HepG2 (cell line): ENCODE measurements around the gene ACER2. TPM values are rescaled to one million over a fixed set of nuclear protein-coding genes. Genes with fewer than 3 reads are reported as not detected.

ENCODE experiments used
- CREB1 ChIP-seq, 2 experiments: fragments of 450-650 bp in 1 of 2; IDR thresholded peaks; 2 replicates each; pipeline ENCODE4 v1.6.1; 2016 to 2017; ENCODE audit warnings: control low read depth in 1 of 2, mild to moderate bottlenecking in 1 of 2, missing compliant biosample characterization in 1 of 2, missing genetic modification characterization in 1 of 2
- CREB3 ChIP-seq: sonication (generic); formaldehyde crosslinking; IDR thresholded peaks from 2 replicates; pipeline ENCODE4 v1.5.0; 2020; ENCODE audit warnings: missing genetic modification reagents
- CSRNP1 ChIP-seq: sonication (generic); formaldehyde crosslinking; IDR thresholded peaks from 2 replicates; pipeline ENCODE4 v1.8.1; 2023; ENCODE audit warnings: mild to moderate bottlenecking, missing genetic modification reagents
- EEA1 ChIP-seq: sonication (generic); formaldehyde crosslinking; IDR thresholded peaks from 2 replicates; pipeline ENCODE4 v1.5.1; 2020; ENCODE audit warnings: mild to moderate bottlenecking, missing genetic modification reagents, borderline replicate concordance
- EZH2 ChIP-seq: conservative IDR thresholded peaks from 2 replicates; pipeline ENCODE4 v1.6.1; 2012; ENCODE audit warnings: mild to moderate bottlenecking, low read depth, low read length, moderate library complexity
- FLYWCH1 ChIP-seq: sonication (generic); formaldehyde crosslinking; IDR thresholded peaks from 2 replicates; pipeline ENCODE4 v1.8.1; 2023; ENCODE audit warnings: mild to moderate bottlenecking, missing genetic modification reagents
- FOXP4 ChIP-seq: sonication (generic); formaldehyde crosslinking; IDR thresholded peaks from 2 replicates; pipeline ENCODE4 v1.4.0; 2020; ENCODE audit warnings: missing genetic modification reagents
- MTF1 ChIP-seq: sonication (generic); formaldehyde crosslinking; IDR thresholded peaks from 2 replicates; pipeline ENCODE4 v1.5.0; 2020; ENCODE audit warnings: missing genetic modification reagents
- NCOR1 ChIP-seq: fragments of 200-600 bp; sonication (generic); IDR thresholded peaks from 2 replicates; pipeline ENCODE4 v1.7.0; 2017; ENCODE audit warnings: antibody characterized with exemption, low read length, borderline replicate concordance
- SIN3A ChIP-seq: IDR thresholded peaks from 2 replicates; pipeline ENCODE4 v1.6.1; 2011; ENCODE audit warnings: low read depth, mild to moderate bottlenecking, control low read depth, low read length, borderline replicate concordance
- TBX3 ChIP-seq: fragments of 450-650 bp; IDR thresholded peaks from 2 replicates; pipeline ENCODE4 v1.6.1; 2017; ENCODE audit warnings: antibody characterized with exemption, mild to moderate bottlenecking, inconsistent platforms, borderline replicate concordance
- ZBTB49 ChIP-seq: sonication (generic); formaldehyde crosslinking; IDR thresholded peaks from 2 replicates; pipeline ENCODE4 v1.4.0; 2020; ENCODE audit warnings: missing genetic modification reagents, borderline replicate concordance
- ZFP62 ChIP-seq: sonication (generic); formaldehyde crosslinking; IDR thresholded peaks from 2 replicates; pipeline ENCODE4 v1.4.0; 2020; ENCODE audit warnings: missing genetic modification reagents
- ZFYVE20 ChIP-seq: sonication (generic); formaldehyde crosslinking; IDR thresholded peaks from 2 replicates; pipeline ENCODE4 v1.8.0; 2023; ENCODE audit warnings: low read depth, mild to moderate bottlenecking, moderate library complexity, missing genetic modification reagents, borderline replicate concordance
- ZNF124 ChIP-seq: sonication (generic); formaldehyde crosslinking; IDR thresholded peaks from 2 replicates; pipeline ENCODE4 v1.4.0; 2020; ENCODE audit warnings: missing genetic modification reagents
- ZNF629 ChIP-seq: sonication (generic); formaldehyde crosslinking; conservative IDR thresholded peaks from 2 replicates; pipeline ENCODE4 v1.5.0; 2020; ENCODE audit warnings: missing genetic modification reagents
- ZNF839 ChIP-seq: sonication (generic); formaldehyde crosslinking; IDR thresholded peaks from 2 replicates; pipeline ENCODE4 v1.4.0; 2020; ENCODE audit warnings: missing genetic modification reagents, mild to moderate bottlenecking, borderline replicate concordance
- ZSCAN25 ChIP-seq: sonication (generic); formaldehyde crosslinking; IDR thresholded peaks from 2 replicates; pipeline ENCODE4 v1.8.0; 2022; ENCODE audit warnings: mild to moderate bottlenecking, missing genetic modification reagents
- ZSCAN29 ChIP-seq: sonication (generic); formaldehyde crosslinking; conservative IDR thresholded peaks from 2 replicates; pipeline ENCODE4 v1.4.0; 2020; ENCODE audit warnings: mild to moderate bottlenecking, missing genetic modification reagents
- polyA plus RNA-seq, 8 experiments: library from polyadenylated mRNA; depleted of rRNA in 3 of 8; stranded (reverse) in 7 of 8; unstranded in 1 of 8; fragments of >200 nt; fragmentation: Illumina TruSeq in 4 of 8; extraction: Trizol in 4 of 8; gene quantifications; 2 replicates each; pipeline versions ENCODE4 v1.2.1 to v1.2.3, GENCODE V29; 2011 to 2016; ENCODE audit warnings: low read depth in 4 of 8, missing spikeins in 1 of 8, mixed read lengths in 1 of 8; ENCODE audit not compliant: insufficient read depth in 1 of 8
- total RNA-seq, 5 experiments: library from RNA; depleted of rRNA; stranded (reverse); fragments of >200 nt; fragmentation: Illumina TruSeq; extraction: Trizol; gene quantifications; 2 replicates each; pipeline ENCODE4 v1.2.3, GENCODE V29; 2016; ENCODE audit warnings: low read depth in 1 of 5
- TF ChIP-seq, protein P1 (sequence below): sonication (generic); formaldehyde crosslinking; IDR thresholded peaks from 2 replicates; pipeline ENCODE4 v1.5.0; 2020; ENCODE audit warnings: missing genetic modification reagents

Gene ACER2
- total and polyA plus RNA-seq, 2 of the 13 experiments (the other 11 are each of a cell fraction or from before 2014, with no cell fraction given) = 1.9 to 3.4 TPM

DNA sequence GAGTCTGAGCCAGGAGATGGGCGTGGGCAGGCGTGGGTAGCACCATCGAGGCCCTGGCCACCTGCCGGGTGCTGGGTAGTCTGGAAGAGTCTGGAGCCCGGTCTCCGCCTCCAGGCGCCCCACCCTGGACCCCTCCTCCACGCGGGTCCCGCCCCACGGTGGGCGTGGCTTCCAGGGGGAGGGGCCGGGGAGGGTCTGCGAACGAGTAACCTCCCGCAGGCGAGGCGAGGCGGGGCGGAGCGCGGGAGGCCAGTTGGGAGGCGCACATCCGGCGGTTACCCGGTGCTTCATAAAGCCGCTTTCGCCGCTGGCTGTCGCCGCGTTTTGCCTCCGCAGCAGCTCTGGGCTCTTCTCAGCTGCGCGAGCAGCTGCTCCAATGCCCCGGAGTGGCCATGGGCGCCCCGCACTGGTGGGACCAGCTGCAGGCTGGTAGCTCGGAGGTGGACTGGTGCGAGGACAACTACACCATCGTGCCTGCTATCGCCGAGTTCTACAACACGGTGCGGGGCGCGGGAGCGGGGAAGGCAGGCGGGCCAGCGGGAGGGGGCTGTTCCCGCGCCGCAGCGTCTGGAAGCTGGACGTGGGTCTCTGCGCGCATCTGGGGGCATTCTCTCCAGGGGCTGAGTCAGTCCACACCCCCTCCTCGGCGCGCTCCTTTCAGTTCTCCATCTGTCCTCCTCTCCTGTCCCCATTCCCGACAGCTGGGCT lies at the start of gene ACER2 (continued):
- no peak for TF ChIP-seq FLYWCH1 (CRISPR knock-in tag)
- peak; percentile 55 for TF ChIP-seq FOXP4
- TF ChIP-seq CSRNP1 (CRISPR knock-in tag) = no peak
- TF ChIP-seq EEA1 (CRISPR knock-in tag) = no peak
- peak; percentile 44; the same call in 1 of the 2 replicates for TF ChIP-seq ZNF124 (CRISPR knock-in tag)
- no peak for TF ChIP-seq ZSCAN25
- no peak for TF ChIP-seq ZFP62
- 0 out of 2 replicates have a peak, but pooled peaks have one; percentile 50 for TF ChIP-seq CREB3 (CRISPR knock-in tag)
- TF ChIP-seq TBX3 = no peak
- no peak for TF ChIP-seq EZH2
- TF ChIP-seq CREB1 (IDR thresholded peaks at IDR 0.05) = no peak
- no peak for TF ChIP-seq CREB1 (CRISPR knock-in tag; IDR thresholded peaks at IDR 0.05)
- 0 out of 2 replicates have a peak, but pooled peaks have one; percentile 49 for TF ChIP-seq MTF1 (CRISPR knock-in tag)
- no peak for TF ChIP-seq ZSCAN29 (CRISPR knock-in tag)
- TF ChIP-seq, protein P1, sequence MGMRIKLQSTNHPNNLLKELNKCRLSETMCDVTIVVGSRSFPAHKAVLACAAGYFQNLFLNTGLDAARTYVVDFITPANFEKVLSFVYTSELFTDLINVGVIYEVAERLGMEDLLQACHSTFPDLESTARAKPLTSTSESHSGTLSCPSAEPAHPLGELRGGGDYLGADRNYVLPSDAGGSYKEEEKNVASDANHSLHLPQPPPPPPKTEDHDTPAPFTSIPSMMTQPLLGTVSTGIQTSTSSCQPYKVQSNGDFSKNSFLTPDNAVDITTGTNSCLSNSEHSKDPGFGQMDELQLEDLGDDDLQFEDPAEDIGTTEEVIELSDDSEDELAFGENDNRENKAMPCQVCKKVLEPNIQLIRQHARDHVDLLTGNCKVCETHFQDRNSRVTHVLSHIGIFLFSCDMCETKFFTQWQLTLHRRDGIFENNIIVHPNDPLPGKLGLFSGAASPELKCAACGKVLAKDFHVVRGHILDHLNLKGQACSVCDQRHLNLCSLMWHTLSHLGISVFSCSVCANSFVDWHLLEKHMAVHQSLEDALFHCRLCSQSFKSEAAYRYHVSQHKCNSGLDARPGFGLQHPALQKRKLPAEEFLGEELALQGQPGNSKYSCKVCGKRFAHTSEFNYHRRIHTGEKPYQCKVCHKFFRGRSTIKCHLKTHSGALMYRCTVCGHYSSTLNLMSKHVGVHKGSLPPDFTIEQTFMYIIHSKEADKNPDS (CRISPR knock-in tag) = no peak
- peak; percentile 32; the same call in 1 of the 2 replicates for TF ChIP-seq ZNF629 (CRISPR knock-in tag)
- TF ChIP-seq NCOR1 = no peak
- peak; percentile 82; the same call in 1 of the 2 replicates for TF ChIP-seq SIN3A
- TF ChIP-seq ZFYVE20 (CRISPR knock-in tag) = no peak
- TF ChIP-seq ZBTB49 (CRISPR knock-in tag) = no peak
- no peak for TF ChIP-seq ZNF839
